OCI-LY1 (cell line): ENCODE data around the gene FAM90A1.
"Not testable (repeated sequence)": the region's sequence is repeated elsewhere in the genome, so short reads cannot be mapped to it uniquely, and the experiment has no call there.

Source experiments
- H2AFZ ChIP-seq: fragments of 200-600 bp; sonication (generic), shearing (Covaris generic); 2 replicates; pipeline ENCODE4 v1.6.0; 2014; ENCODE audit warnings: antibody characterized with exemption, mild to moderate bottlenecking, low read length
- H3F3A ChIP-seq: fragments of 200-600 bp; sonication (generic), shearing (Covaris generic); 2 replicates; pipeline ENCODE4 v1.6.0; 2014; ENCODE audit warnings: mild to moderate bottlenecking, antibody characterized with exemption, low read length, moderate library complexity; ENCODE audit not compliant: insufficient read depth
- H3K27ac ChIP-seq: fragments of 200-600 bp; sonication (generic); 2 replicates; pipeline ENCODE4 v1.5.1; 2014; ENCODE audit warnings: low read length, mixed run types, mild to moderate bottlenecking, low read depth; ENCODE audit not compliant: poor library complexity, severe bottlenecking
- H3K27me3 ChIP-seq: fragments of 200-600 bp; sonication (generic); 2 replicates; pipeline ENCODE4 v1.6.0; 2014; ENCODE audit warnings: antibody characterized with exemption, mild to moderate bottlenecking, low read length, moderate library complexity; ENCODE audit not compliant: insufficient read depth
- H3K36me3 ChIP-seq: fragments of 200-600 bp; sonication (generic); 2 replicates; pipeline ENCODE4 v1.6.1; 2014; ENCODE audit warnings: mild to moderate bottlenecking, antibody characterized with exemption, low read length, moderate library complexity, mixed read lengths; ENCODE audit not compliant: insufficient read depth
- H3K4me1 ChIP-seq: fragments of 200-600 bp; sonication (generic); 2 replicates; pipeline ENCODE4 v1.5.1; 2014; ENCODE audit warnings: mild to moderate bottlenecking, low read length, moderate library complexity; ENCODE audit not compliant: insufficient read depth, severe bottlenecking
- H3K4me2 ChIP-seq: fragments of 200-600 bp; sonication (generic), shearing (Covaris generic); 2 replicates; pipeline ENCODE4 v1.6.1; 2014; ENCODE audit warnings: low read length
- H3K4me3 ChIP-seq: fragments of 200-600 bp; sonication (generic); 2 replicates; pipeline ENCODE4 v1.5.1; 2014; ENCODE audit warnings: low read length, low read depth, mild to moderate bottlenecking, mixed read lengths; ENCODE audit not compliant: poor library complexity, severe bottlenecking
- H3K79me2 ChIP-seq: fragments of 200-600 bp; shearing (Covaris generic); 2 replicates; pipeline ENCODE4 v1.6.1; 2016; ENCODE audit warnings: mixed run types, low read length, mixed read lengths; ENCODE audit not compliant: insufficient read depth
- H3K9ac ChIP-seq: fragments of 200-600 bp; sonication (generic), shearing (Covaris generic); 2 replicates; pipeline ENCODE4 v1.6.1; 2014; ENCODE audit warnings: mild to moderate bottlenecking, low read length, mixed read lengths
- H3K9me2 ChIP-seq: fragments of 200-600 bp; sonication (generic), shearing (Covaris generic); 2 replicates; pipeline ENCODE4 v1.6.1; 2014; ENCODE audit warnings: low read depth, mild to moderate bottlenecking, low read length, mixed read lengths
- H3K9me3 ChIP-seq: fragments of 200-600 bp; shearing (Covaris generic); 2 replicates; pipeline ENCODE4 v1.6.1; 2014; ENCODE audit warnings: low read length, mixed read lengths
- H4K20me1 ChIP-seq: fragments of 200-600 bp; sonication (generic), shearing (Covaris generic); 2 replicates; pipeline ENCODE4 v1.6.0; 2016; ENCODE audit warnings: mild to moderate bottlenecking, low read length; ENCODE audit not compliant: insufficient read depth

Gene FAM90A1, protein sequence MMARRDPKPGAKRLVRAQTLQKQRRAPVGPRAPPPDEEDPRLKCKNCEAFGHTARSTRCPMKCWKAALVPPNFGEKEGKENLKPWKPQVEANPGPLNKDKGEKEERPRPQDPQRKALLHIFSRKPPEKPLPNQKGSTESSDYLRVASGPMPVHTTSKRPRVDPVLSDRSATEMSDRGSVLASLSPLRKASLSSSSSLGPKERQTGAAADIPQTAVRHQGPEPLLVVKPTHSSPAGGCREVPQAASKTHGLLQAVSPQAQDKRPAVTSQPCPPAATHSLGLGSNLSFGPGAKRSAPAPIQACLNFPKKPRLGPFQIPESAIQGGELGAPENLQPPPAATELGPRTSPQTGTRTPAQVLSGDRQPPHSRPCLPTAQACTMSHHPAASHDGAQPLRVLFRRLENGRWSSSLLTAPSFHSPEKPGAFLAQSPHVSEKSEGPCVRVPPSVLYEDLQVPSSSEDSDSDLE

DNA sequence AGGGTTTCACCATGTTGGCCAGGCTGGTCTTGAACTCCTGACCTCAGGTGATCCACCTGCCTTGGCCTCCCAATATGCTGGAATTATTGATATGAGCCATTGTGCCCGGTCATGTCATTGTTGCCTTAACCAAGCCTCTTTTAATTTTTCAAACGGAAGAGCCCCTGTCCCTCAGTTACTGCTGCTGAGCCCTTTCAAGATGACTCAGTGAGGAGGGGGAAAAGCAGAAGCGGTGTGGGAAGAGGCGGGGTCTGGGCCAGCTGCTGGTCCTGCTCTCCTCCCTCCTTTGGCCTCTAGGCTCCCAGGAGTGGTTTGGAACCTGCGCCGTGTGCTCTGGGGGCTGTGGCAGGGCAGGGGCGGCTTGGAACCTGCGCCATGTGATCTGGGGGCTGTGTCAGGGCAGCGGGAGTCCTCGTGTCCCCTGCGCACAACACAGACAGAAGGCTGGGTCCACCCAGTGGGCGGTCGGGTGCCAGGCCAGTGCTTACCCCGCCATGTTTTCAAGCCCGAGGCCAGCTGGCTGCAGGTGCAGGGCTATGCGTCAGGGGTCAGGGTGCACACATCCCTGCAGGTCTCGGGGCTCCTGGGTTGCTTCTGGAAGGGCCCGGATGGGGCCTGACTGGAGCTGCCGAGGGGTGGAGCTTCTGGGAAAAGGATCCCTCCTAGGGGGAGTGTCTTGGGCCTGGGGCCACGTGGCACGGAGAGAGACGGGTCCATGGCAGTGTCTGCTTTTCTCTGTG is at the start of gene FAM90A1:
FAM90A1 (minus strand) TSS at position 627 of the 740 bp plus-strand sequence. CDS start 2,786 bp downstream, outside the sequence.
- not testable (repeated sequence) for H3K9me2 ChIP-seq, H3K9ac ChIP-seq, H2AFZ ChIP-seq, H3K4me3 ChIP-seq, H3K4me2 ChIP-seq, H3K9me3 ChIP-seq, H3K79me2 ChIP-seq, H3K27me3 ChIP-seq, H4K20me1 ChIP-seq, H3F3A ChIP-seq, H3K36me3 ChIP-seq, H3K4me1 ChIP-seq, H3K27ac ChIP-seq

DNA sequence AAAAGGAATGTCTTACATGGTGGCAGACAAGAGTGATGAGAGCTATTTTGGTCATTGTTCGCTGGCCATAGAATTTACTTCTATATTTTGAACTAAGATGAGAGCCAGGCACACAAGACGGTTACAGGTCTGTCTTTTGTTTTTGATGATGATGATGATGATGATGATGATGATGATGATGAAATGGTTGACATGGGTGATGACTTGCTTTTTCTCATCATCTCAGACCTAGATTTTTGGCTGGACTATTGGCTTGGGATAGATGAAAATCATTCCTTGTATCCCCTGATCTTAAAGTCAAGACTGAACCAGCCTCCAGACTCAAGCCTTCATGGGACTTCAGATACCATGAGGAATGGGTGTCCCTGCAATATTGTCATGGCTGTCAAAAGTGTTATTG is 49.0 kb upstream of the FAM90A1 start:
- not testable (repeated sequence) for H3K27me3 ChIP-seq, H3K4me2 ChIP-seq, H3K9ac ChIP-seq, H3F3A ChIP-seq, H3K27ac ChIP-seq, H3K79me2 ChIP-seq, H4K20me1 ChIP-seq, H3K9me3 ChIP-seq, H3K9me2 ChIP-seq, H3K36me3 ChIP-seq, H2AFZ ChIP-seq, H3K4me3 ChIP-seq, H3K4me1 ChIP-seq

DNA sequence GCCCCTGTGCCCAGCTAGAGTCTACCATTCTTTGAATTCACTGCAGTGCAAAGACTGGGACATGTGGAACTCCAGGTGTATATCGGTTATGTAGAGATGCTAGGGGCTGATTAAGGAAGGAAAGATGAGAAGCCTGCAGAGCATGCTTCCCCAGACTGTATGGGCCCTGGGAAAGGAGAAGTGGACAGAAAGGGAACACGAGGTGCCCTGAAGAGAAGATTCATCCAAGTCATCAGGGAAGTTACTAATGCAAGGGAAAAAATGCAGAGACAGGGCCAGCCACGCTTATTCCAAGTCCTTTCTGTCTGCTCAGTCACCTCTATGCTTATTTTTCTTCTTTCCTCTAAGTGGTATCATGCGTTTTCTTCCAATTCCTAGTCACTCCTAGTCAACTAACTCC is 39.3 kb upstream of the FAM90A1 start:
- not testable (repeated sequence) for H3K4me2 ChIP-seq

GRCh38 chr12:8264236-8264635 is 36.8 kb upstream of the FAM90A1 start:
- H3K4me2 ChIP-seq, H3K27me3 ChIP-seq, H3K9me2 ChIP-seq, H3K9ac ChIP-seq, H3K36me3 ChIP-seq, H2AFZ ChIP-seq, H3K9me3 ChIP-seq, H3K27ac ChIP-seq, H3K4me1 ChIP-seq, H3K4me3 ChIP-seq, H3F3A ChIP-seq, H4K20me1 ChIP-seq, H3K79me2 ChIP-seq: not testable (repeated sequence)

More for the DNA sequence above, 39.3 kb upstream of the FAM90A1 start:
- not testable (repeated sequence) for H3K27me3 ChIP-seq, H4K20me1 ChIP-seq, H2AFZ ChIP-seq, H3K9me2 ChIP-seq, H3K9me3 ChIP-seq, H3K27ac ChIP-seq, H3K4me1 ChIP-seq, H3K79me2 ChIP-seq, H3K9ac ChIP-seq, H3F3A ChIP-seq, H3K4me3 ChIP-seq, H3K36me3 ChIP-seq

- H3K9me3 ChIP-seq, H3K9me2 ChIP-seq, H3K4me1 ChIP-seq, H3F3A ChIP-seq, H3K79me2 ChIP-seq, H4K20me1 ChIP-seq, H3K4me3 ChIP-seq, H3K36me3 ChIP-seq, H2AFZ ChIP-seq, H3K9ac ChIP-seq, H3K4me2 ChIP-seq, H3K27me3 ChIP-seq, H3K27ac ChIP-seq: not testable (repeated sequence)
These were observed 33.7 kb upstream of the FAM90A1 start for GRCh38 chr12:8261111-8261554.

GRCh38 chr12:8256356-8256755 is 28.9 kb upstream of the FAM90A1 start:
- not testable (repeated sequence) for H3K4me1 ChIP-seq, H3K9me3 ChIP-seq, H3K4me2 ChIP-seq, H3K9ac ChIP-seq, H3K4me3 ChIP-seq, H3K36me3 ChIP-seq, H3K9me2 ChIP-seq, H3K27ac ChIP-seq, H4K20me1 ChIP-seq, H3K79me2 ChIP-seq, H2AFZ ChIP-seq, H3K27me3 ChIP-seq, H3F3A ChIP-seq

DNA sequence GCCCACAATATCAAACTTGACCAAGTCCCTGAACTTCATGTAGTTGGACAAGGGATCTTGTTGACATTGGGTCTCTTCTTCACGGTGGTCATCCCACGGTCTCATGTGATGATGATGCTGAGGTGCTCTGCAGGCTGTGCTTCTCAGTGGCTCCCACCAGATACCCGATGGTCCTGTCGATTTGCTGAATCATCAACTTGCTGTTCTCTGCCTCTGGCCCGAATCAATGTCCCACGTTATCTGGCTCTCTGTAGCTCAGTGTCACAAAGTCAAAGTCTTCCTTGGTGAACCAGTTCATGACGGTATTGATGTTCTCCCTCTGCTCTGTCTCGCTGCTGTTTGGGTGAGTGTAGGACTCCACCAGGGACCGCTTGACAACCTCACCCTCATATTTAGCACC is 27.3 kb upstream of the FAM90A1 start:
- not testable (repeated sequence) for H3K9me2 ChIP-seq, H3K36me3 ChIP-seq, H2AFZ ChIP-seq, H3K27ac ChIP-seq, H4K20me1 ChIP-seq, H3K9ac ChIP-seq, H3K4me2 ChIP-seq, H3K4me3 ChIP-seq, H3F3A ChIP-seq, H3K79me2 ChIP-seq, H3K27me3 ChIP-seq, H3K9me3 ChIP-seq, H3K4me1 ChIP-seq
